GM12878 (cell line): ENCODE data around the gene DIO1. TPM values are rescaled to one million over a fixed set of nuclear protein-coding genes. Genes with fewer than 3 reads are reported as not detected.
A peak's percentile ranks its signal among the peaks of the same experiment; 100 is the strongest.

Experiments
- ATAC-seq: fragments of 200-7000 bp; cut with Tn5 transposase; 3 replicates; pipeline ENCODE4 v1.9.1; 2020; ENCODE audit warnings: mild to moderate bottlenecking, moderate library complexity
- BruUV-seq: library from RNA; stranded (reverse); fragments of 400-500 nt; replicated peaks from 2 replicates; lab custom pipeline; 2021; lab: Mats Ljungman, UMichigan
- CTCF ChIA-PET: fragments of 300-600 bp; sonication (Branson Sonifier 250); formaldehyde crosslinking; extraction: SDS; loops from one replicate; lab custom pipeline; 2021; ENCODE audit warnings: inconsistent platforms; lab: Yijun Ruan, JAX
- POLR2A ChIA-PET: fragments of 350-600 bp; formaldehyde crosslinking; extraction: SDS; loops from one replicate; lab custom pipeline; 2021; ENCODE audit warnings: inconsistent platforms; lab: Charles Lee
- RAD21 ChIA-PET: fragments of 300-600 bp; sonication (Branson Sonifier 250); formaldehyde crosslinking; loops from one replicate; lab custom pipeline; 2023; ENCODE audit warnings: antibody characterized with exemption; ENCODE audit not compliant: unreplicated experiment; lab: Charles Lee
- SMC1A ChIA-PET: fragments of 300-600 bp; sonication (Branson Sonifier 250); formaldehyde crosslinking; loops from one replicate; lab custom pipeline; 2023; ENCODE audit not compliant: unreplicated experiment, uncharacterized antibody; lab: Charles Lee
- DNase-seq: peaks from one replicate; pipeline ENCODE4 v3.0.0-alpha.2; 2011; ENCODE audit warnings: low read depth, low spot score
- FAIRE-seq: peaks from 3 replicates; lab custom pipeline; 2011; peaks lifted over from hg19 to GRCh38; lab: Jason Lieb, UNC
- H2AFZ ChIP-seq: 2 replicates; pipeline ENCODE4 v1.6.0; 2011; ENCODE audit warnings: low read depth, low read length, control low read depth; ENCODE audit not compliant: control insufficient read depth
- H3K27ac ChIP-seq: 2 replicates; pipeline ENCODE4 v1.5.1; 2011; ENCODE audit warnings: control low read depth; ENCODE audit not compliant: control insufficient read depth, insufficient read depth
- H3K27me3 ChIP-seq, 2 experiments: replicated peaks in 1 of 2; 2 replicates each; pipeline versions ENCODE4 v1.6.0 to v1.6.1; 2011; ENCODE audit warnings: low read length in 1 of 2; ENCODE audit not compliant: control insufficient read depth in 2 of 2, insufficient read depth in 2 of 2
- H3K36me3 ChIP-seq, 2 experiments: 2 replicates each; pipeline ENCODE4 v1.5.1; 2011; ENCODE audit warnings: low read length in 1 of 2; ENCODE audit not compliant: control insufficient read depth in 2 of 2, insufficient read depth in 2 of 2
- H3K4me1 ChIP-seq: 2 replicates; pipeline ENCODE4 v1.6.1; 2011; ENCODE audit warnings: mild to moderate bottlenecking, low read length, moderate library complexity, mixed read lengths; ENCODE audit not compliant: control insufficient read depth, insufficient read depth
- H3K4me2 ChIP-seq: 2 replicates; pipeline ENCODE4 v1.6.0; 2011; ENCODE audit warnings: control low read depth; ENCODE audit not compliant: control insufficient read depth, insufficient read depth
- H3K4me3 ChIP-seq: fragments of 200-600 bp; sonication (generic); 2 replicates; pipeline ENCODE4 v1.5.1; 2016
- H3K79me2 ChIP-seq: 2 replicates; pipeline ENCODE4 v1.6.0; 2011; ENCODE audit warnings: low read length; ENCODE audit not compliant: control insufficient read depth, insufficient read depth
- H3K9ac ChIP-seq: 2 replicates; pipeline ENCODE4 v1.8.0; 2011; ENCODE audit warnings: low read length, control low read depth, mixed read lengths; ENCODE audit not compliant: control insufficient read depth, insufficient read depth
- H3K9me3 ChIP-seq: replicated peaks from 3 replicates; pipeline ENCODE4 v1.5.1; 2011; ENCODE audit warnings: mild to moderate bottlenecking, low read length; ENCODE audit not compliant: control insufficient read depth, insufficient read depth
- H4K20me1 ChIP-seq: 2 replicates; pipeline ENCODE4 v1.6.0; 2011; ENCODE audit not compliant: control insufficient read depth, insufficient read depth
- ASH2L ChIP-seq: fragments of 300-600, 200-600 bp; sonication (generic); IDR thresholded peaks from 2 replicates; pipeline ENCODE4 v1.6.1; 2017; ENCODE audit warnings: low read depth, mild to moderate bottlenecking, borderline replicate concordance
- BACH1 ChIP-seq: fragments of 450-650 bp; IDR thresholded peaks from 2 replicates; pipeline ENCODE4 v1.6.1; 2017; ENCODE audit warnings: mild to moderate bottlenecking, borderline replicate concordance
- CBX3 ChIP-seq: fragments of 200-600 bp; sonication (generic); IDR thresholded peaks from 2 replicates; pipeline ENCODE4 v1.6.1; 2016; ENCODE audit warnings: low read depth, borderline replicate concordance
- HDAC2 ChIP-seq: fragments of 200-600 bp; sonication (generic); IDR thresholded peaks from 2 replicates; pipeline ENCODE4 v1.6.1; 2017
- JUND ChIP-seq: IDR thresholded peaks from 2 replicates; pipeline ENCODE4 v1.6.1; 2012; ENCODE audit warnings: low read depth, mild to moderate bottlenecking, low read length, improper control_type of control experiment, moderate library complexity
- MAX ChIP-seq: IDR thresholded peaks from 2 replicates; pipeline ENCODE4 v1.6.1; 2012; ENCODE audit warnings: low read depth, low read length, improper control_type of control experiment
- MEF2A ChIP-seq: IDR thresholded peaks from 2 replicates; pipeline ENCODE4 v1.6.1; 2011; ENCODE audit warnings: low read depth, mild to moderate bottlenecking, low read length, moderate library complexity; ENCODE audit not compliant: insufficient read depth
- MEF2B ChIP-seq: fragments of 450-650 bp; IDR thresholded peaks from 2 replicates; pipeline ENCODE4 v1.6.1; 2018; ENCODE audit warnings: mild to moderate bottlenecking, moderate library complexity; ENCODE audit not compliant: partially characterized antibody, poor library complexity, severe bottlenecking
- NR2C2 ChIP-seq: IDR thresholded peaks from 2 replicates; pipeline ENCODE4 v1.6.1; 2011; ENCODE audit warnings: borderline replicate concordance, low read depth; ENCODE audit not compliant: control insufficient read depth, insufficient read length
- PAX5 ChIP-seq: IDR thresholded peaks from 2 replicates; pipeline ENCODE4 v1.6.1; 2011; ENCODE audit warnings: low read depth, low read length, borderline replicate concordance
- POLR2AphosphoS2 ChIP-seq: IDR thresholded peaks from 2 replicates; pipeline ENCODE4 v1.6.1; 2011; ENCODE audit warnings: low read depth, mild to moderate bottlenecking, low read length, improper control_type of control experiment, moderate library complexity
- POU2F2 ChIP-seq: IDR thresholded peaks from 3 replicates; pipeline ENCODE4 v1.6.1; 2011; ENCODE audit warnings: low read depth, mild to moderate bottlenecking, low read length, borderline replicate concordance
- RB1 ChIP-seq: fragments of 450-650 bp; formaldehyde crosslinking; IDR thresholded peaks from 2 replicates; pipeline ENCODE4 v1.6.1; 2017; ENCODE audit warnings: mild to moderate bottlenecking, borderline replicate concordance
- RBBP5 ChIP-seq: fragments of 200-600 bp; sonication (generic); conservative IDR thresholded peaks from 2 replicates; pipeline ENCODE4 v1.6.1; 2016
- RUNX3 ChIP-seq: IDR thresholded peaks from 2 replicates; pipeline ENCODE4 v1.6.1; 2012; ENCODE audit warnings: low read length, inconsistent platforms
- SMARCA5 ChIP-seq: fragments of 450-650 bp; IDR thresholded peaks from 2 replicates; pipeline ENCODE4 v1.6.1; 2017; ENCODE audit warnings: mild to moderate bottlenecking
- SP1 ChIP-seq: IDR thresholded peaks from one replicate; pipeline ENCODE4 v1.6.1; 2011; ENCODE audit warnings: low read depth, low read length
- WGBS: methylation state at CpG from one replicate; pipeline ENCODE4 v1.1.6; 2016; ENCODE audit warnings: low lambda C conversion rate; ENCODE audit not compliant: insufficient replicate concordance, insufficient coverage; ENCODE audit errors: missing lambda C conversion rate; 5-methylcytosine and 5-hydroxymethylcytosine counted together
- in situ Hi-C: fragments of 300-500 bp; cut with MboI; formaldehyde crosslinking; loops from 9 replicates; pipeline ENCODE4 v1.14.3; 2018; ENCODE audit warnings: mixed read lengths
- intact Hi-C: fragments of 100-400 bp; cut with micrococcal nuclease; formaldehyde crosslinking; loops from one replicate; pipeline ENCODE4 v1.14.2; 2022; ENCODE audit not compliant: unreplicated experiment
- polyA plus RNA-seq, 11 experiments: library from polyadenylated mRNA; depleted of rRNA in 4 of 11; unstranded in 6 of 11; stranded (reverse) in 5 of 11; fragments of >200 nt; fragmentation: Nextera tagmentation in 4 of 11; fragmentation: Illumina TruSeq in 1 of 11; extraction: Ambion mirVana in 4 of 11; extraction: Trizol in 1 of 11; gene quantifications; 1 replicate in 1 of 11; 2 replicates in 10 of 11; pipeline versions ENCODE4 v1.2.1 to v1.2.3, GENCODE V29; 2011 to 2016; ENCODE audit warnings: inconsistent platforms in 2 of 11, missing spikeins in 2 of 11, low read depth in 1 of 11
- total RNA-seq, 4 experiments: library from RNA; depleted of rRNA in 3 of 4; stranded (reverse); fragments of >200 nt in 3 of 4; fragmentation: Illumina TruSeq in 1 of 4; extraction: Trizol in 1 of 4; gene quantifications; 2 replicates each; pipeline versions ENCODE4 v1.2.1 to v1.2.3, GENCODE V29; 2013 to 2021
- TF ChIP-seq, protein P1 (sequence below): IDR thresholded peaks from 2 replicates; pipeline ENCODE4 v1.6.1; 2011; ENCODE audit warnings: borderline replicate concordance, low read depth, mild to moderate bottlenecking, moderate library complexity, low read length; ENCODE audit not compliant: insufficient read depth, poor library complexity, severe bottlenecking
- TF ChIP-seq, protein P2 (sequence below): fragments of 450-650 bp; IDR thresholded peaks from 2 replicates; pipeline ENCODE4 v1.6.1; 2017; ENCODE audit warnings: antibody characterized with exemption, mild to moderate bottlenecking, moderate library complexity

Gene DIO1
- total and polyA plus RNA-seq, 10 of the 15 experiments (the other 5 are each of a cell fraction or from before 2014, with no cell fraction given) = 0.11 to 0.26 (median 0.12) TPM; not detected in 6

- in situ Hi-C loops (no loop called here), intact Hi-C loops (loop anchor here (2.0 kb wide), 1 partner anchor 106 kb away; the partner anchor contains the start of genes TCEANC2 and TMEM59)
- SMC1A ChIA-PET = interaction anchor here (0.6 to 7.6 kb wide), 18 partner anchors 12 to 256 kb away, joined by 3 to 95 read pairs (median 6); partner anchors contain the start of genes DIO1, TCEANC2, TMEM59 and YIPF1
- Histone ChIP-seq H3K36me3 (no peaks in the 10 kb centered on the region), H3K27me3 (no peaks in the 10 kb centered on the region), H3K27ac (peak within 1 kb of the TSS; percentile 78), H3K4me2 (peak within 1 kb of the TSS; percentile 95), H3K9ac (peak within 1 kb of the TSS; percentile 89), H3K79me2 (peaks cover 53% of the 10 kb centered on the region), H2AFZ (peak within 1 kb of the TSS; percentile 89), H3K4me3 (peak within 1 kb of the TSS; percentile 92), H3K4me1 (peaks cover 3% of the 10 kb centered on the region; the same call in 1 of the 2 replicates), H3K9me3 (no peaks in the 10 kb centered on the region), H4K20me1 (no peaks in the 10 kb centered on the region)
- no TSS peak for BruUV-seq
- FAIRE-seq (no peak), ATAC-seq (peak; percentile 83), DNase-seq (no peak)
- POLR2A ChIA-PET = interaction anchor here (0.6 to 3.8 kb wide), 16 partner anchors 10 to 1025 kb away, joined by 3 to 32 read pairs (median 5); partner anchors contain the start of genes NDC1, TCEANC2, TMEM59 and YIPF1
- CTCF ChIA-PET = interaction anchor here (0.6 to 11.1 kb wide), 17 partner anchors 9 to 111 kb away, joined by 3 to 200 read pairs (median 7); partner anchors contain the start of gene YIPF1
- RAD21 ChIA-PET = interaction anchor here (0.6 to 9.4 kb wide), 24 partner anchors 10 to 253 kb away, joined by 3 to 73 read pairs (median 6); partner anchors contain the start of genes CYB5RL, MRPL37, TCEANC2 and TMEM59
- 2% methylated on average over 8 of the region's 58 CpGs for WGBS
- TF ChIP-seq RB1 = 0 out of 2 replicates have a peak, but pooled peaks have one; percentile 14
- TF ChIP-seq JUND = no peak
- no peak for TF ChIP-seq RBBP5
- peak; percentile 82 for TF ChIP-seq BACH1
- TF ChIP-seq RUNX3 = no peak
- no peak for TF ChIP-seq ASH2L
- TF ChIP-seq PAX5 = peak; percentile 0; the same call in 1 of the 2 replicates
- TF ChIP-seq SMARCA5 = no peak
- no peak for TF ChIP-seq MEF2B
- no peak for TF ChIP-seq MEF2A
- TF ChIP-seq, protein P1, sequence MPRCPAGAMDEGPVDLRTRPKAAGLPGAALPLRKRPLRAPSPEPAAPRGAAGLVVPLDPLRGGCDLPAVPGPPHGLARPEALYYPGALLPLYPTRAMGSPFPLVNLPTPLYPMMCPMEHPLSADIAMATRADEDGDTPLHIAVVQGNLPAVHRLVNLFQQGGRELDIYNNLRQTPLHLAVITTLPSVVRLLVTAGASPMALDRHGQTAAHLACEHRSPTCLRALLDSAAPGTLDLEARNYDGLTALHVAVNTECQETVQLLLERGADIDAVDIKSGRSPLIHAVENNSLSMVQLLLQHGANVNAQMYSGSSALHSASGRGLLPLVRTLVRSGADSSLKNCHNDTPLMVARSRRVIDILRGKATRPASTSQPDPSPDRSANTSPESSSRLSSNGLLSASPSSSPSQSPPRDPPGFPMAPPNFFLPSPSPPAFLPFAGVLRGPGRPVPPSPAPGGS = no peak
- TF ChIP-seq SP1 = no peak
- no peak for TF ChIP-seq POU2F2
- TF ChIP-seq, protein P2, sequence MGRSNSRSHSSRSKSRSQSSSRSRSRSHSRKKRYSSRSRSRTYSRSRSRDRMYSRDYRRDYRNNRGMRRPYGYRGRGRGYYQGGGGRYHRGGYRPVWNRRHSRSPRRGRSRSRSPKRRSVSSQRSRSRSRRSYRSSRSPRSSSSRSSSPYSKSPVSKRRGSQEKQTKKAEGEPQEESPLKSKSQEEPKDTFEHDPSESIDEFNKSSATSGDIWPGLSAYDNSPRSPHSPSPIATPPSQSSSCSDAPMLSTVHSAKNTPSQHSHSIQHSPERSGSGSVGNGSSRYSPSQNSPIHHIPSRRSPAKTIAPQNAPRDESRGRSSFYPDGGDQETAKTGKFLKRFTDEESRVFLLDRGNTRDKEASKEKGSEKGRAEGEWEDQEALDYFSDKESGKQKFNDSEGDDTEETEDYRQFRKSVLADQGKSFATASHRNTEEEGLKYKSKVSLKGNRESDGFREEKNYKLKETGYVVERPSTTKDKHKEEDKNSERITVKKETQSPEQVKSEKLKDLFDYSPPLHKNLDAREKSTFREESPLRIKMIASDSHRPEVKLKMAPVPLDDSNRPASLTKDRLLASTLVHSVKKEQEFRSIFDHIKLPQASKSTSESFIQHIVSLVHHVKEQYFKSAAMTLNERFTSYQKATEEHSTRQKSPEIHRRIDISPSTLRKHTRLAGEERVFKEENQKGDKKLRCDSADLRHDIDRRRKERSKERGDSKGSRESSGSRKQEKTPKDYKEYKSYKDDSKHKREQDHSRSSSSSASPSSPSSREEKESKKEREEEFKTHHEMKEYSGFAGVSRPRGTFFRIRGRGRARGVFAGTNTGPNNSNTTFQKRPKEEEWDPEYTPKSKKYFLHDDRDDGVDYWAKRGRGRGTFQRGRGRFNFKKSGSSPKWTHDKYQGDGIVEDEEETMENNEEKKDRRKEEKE = no peak
- no peak for TF ChIP-seq NR2C2
- TF ChIP-seq MAX = no peak
- TF ChIP-seq HDAC2 = no peak
- no peak for TF ChIP-seq CBX3
- TF ChIP-seq POLR2AphosphoS2 = no peak
Observed at GRCh38 chr1:53946252-53947171, 52.5 kb downstream of the DIO1 start, which contains the start of gene LRRC42. LRRC42 (plus strand) TSS chr1:53946350; CDS start chr1:53952000, 5,650 bp downstream.
